SK-N-MC (cell line): ENCODE results near the gene RNF34.

Source experiments
- EZH2 ChIP-seq: fragments of 200-600 bp; sonication (generic); IDR thresholded peaks from one replicate; pipeline ENCODE4 v1.6.1; 2017; ENCODE audit warnings: antibody characterized with exemption
- FOXP2 ChIP-seq: optimal IDR thresholded peaks from 2 replicates; pipeline ENCODE3; 2011; ENCODE audit warnings: mild to moderate bottlenecking, moderate library complexity; ENCODE audit not compliant: insufficient read depth; ENCODE audit errors: extremely low read length, control extremely low read depth
- POLR2AphosphoS5 ChIP-seq: IDR thresholded peaks from 2 replicates; pipeline ENCODE4 v1.6.1; 2012; ENCODE audit warnings: mild to moderate bottlenecking, low read depth, low read length, borderline replicate concordance

GRCh38 chr12:121404734-121405133 is 4.8 kb downstream of the RNF34 start:
- TF ChIP-seq POLR2AphosphoS5 (no peak), FOXP2 (no peak), EZH2 (no peak)
